GM18517 (cell line): ENCODE results near the gene GAK.

Experiments used
- ATAC-seq: cut with Tn5 transposase; IDR thresholded peaks from one replicate; pipeline ENCODE4 v1.9.1; 2021; ENCODE audit warnings: mild to moderate bottlenecking, moderate library complexity; ENCODE audit not compliant: unreplicated experiment

GAK gene

DNA sequence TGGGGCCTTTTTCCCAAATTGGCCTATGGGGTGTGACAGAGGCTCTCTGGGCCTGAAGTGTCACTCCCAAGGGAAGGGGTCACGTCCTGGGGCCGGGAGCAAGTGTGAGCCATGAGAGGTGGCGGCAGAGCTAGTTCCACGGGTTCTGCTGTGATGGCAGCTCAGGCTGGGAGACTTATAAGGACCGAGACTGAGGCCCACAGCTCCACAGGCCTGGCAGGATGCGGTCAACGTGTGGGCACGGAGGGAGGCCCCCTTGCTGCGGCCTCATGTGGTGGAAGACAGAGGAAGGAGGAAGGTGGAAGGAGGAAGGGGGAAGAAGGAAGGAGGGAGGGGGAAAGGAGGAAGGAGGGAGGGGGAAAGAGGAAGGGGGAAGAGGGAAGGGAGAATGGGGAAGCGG is 99.0 kb downstream of the GAK start:
- ATAC-seq = no peak

DNA sequence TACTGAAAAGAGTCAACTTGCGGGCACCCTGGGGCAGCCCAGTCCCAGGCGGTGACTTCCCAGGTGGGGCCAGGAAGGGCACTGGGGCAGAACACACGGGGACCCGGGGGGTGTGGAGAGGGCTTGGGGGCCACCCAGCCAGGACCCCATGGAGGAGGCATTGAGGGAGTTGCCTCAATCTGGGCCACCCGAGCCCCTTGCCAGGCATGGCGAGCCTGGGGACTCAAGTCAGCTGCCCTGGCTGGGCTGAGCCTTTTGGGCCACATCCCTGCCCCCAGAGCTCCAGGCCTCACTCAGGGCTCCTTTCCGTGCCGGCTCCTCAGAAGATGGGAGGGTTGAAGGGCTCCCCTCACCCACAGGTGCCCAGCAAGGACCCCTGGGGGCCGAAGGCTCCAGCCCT is 99.6 kb downstream of the GAK start:
- ATAC-seq = no peak

DNA sequence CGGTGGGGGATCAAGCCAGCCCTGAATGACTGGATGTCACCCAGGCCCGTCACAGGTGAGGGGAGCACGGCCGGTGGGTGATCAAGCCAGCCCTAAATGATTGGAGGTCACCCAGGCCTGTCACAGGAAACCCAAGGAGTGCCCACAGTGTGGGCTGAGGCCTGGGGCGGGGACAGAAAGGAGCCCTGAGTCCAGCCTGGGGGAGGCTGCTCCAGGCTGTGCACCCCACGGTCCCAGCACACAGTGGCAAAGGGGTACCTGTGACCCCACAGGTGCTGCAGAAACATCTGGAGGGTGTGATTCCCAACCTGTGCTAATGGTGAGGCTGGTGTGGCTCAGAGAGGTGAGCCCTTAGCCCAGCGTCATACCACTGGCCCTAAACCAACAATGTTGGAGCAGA is 100.0 kb downstream of the GAK start:
- ATAC-seq = no peak

DNA sequence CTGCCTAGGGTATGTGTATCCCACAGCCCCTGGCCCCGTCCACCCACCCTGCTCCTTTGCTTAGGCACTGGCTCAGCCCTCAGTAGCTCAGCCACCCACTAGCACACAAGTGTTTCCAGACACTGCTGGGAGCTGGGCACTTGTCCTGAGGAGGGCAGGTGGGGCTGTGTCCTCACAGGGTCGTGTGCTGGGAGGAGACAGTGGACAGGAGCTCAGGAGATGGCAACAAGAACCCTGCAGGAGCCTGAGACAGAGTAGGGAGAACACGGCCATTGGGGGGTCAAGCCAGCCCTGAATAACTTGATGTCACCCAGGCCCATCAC is 100.7 kb downstream of the GAK start:
- no peak for ATAC-seq

DNA sequence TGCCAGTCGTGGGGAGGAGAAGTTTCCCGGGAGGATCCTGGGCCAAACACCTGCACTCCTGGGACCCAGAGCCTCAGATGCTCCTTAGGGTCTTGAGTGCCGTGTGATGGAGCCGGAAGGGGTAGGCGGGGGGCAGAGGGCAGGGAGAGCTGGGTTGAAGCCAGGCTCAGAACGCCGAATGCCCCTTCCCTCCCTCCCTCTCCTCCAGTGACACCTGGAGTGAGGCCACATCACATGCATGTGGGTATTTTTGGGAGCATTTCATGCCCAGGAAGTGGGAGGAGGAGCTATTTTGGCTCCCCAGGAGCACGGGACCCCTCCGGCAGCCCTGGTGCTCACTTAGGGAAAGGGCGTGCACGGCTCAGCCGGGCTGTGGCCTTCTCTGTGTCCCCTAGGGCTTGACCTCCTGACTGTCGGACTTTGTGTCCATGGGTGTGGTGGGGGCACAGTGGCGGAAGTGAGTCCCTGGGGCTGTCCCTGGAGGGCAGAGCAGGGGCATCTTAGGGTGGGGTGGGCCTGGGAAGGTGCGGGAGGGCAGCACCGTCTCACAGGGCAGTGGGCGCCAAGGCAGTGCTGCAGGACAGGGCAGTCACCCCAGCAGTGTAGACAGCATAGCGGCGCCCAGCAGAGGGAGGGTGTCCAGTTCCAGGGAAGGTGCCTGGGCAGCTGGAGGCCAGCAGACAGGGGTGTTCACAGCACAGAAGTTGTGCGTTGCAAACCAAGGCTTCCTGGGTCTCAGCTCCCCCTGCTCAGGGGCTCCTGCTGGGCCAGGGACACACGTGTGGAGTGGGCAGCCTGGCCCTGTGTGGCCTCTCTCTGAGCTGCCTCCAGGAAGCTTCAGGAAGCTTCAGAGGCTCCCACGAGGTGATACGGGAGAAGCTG is 101.3 kb downstream of the GAK start:
- ATAC-seq = no peak

DNA sequence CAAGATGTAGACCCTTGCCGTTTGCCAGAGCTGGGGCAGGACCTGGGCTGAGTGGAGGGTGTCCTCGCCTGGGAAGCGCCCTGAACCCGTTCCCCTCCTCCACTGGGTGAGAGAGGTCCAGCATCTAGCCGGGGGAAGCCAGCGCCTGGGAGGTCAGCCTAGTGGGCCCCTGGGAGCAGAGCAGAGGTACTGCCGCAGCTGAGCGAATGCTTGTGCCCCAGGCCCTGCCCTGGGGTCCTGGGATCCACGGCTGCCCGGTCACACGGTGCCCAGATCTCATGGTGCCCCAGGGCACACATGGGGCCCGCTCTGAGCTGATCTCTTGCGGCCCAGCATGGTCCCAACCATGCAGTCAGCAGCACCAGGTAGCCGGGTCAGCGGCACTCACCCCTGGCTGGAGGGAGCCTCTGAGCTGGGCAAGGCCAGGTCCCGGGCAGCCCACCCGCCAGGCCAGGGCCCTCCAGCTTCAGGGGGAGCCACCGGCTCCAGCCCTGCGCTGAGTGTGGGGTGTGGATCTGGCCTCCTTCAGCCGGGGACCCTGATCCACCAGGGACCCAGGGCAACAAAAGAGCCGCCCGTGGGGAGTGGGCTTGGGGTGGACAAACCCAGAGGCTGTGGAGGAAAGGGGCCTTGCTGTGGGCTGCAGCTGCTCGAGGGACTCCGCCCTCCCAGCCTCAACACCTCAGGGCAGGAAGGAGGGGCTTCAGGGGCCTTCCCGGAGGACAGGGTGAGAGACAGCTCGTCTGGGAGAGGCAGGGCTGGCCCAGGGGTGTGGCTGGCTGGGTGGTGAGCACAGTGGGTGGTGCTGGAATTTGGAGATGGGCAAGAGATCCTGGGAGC is 102.1 kb downstream of the GAK start:
- ATAC-seq = no peak

DNA sequence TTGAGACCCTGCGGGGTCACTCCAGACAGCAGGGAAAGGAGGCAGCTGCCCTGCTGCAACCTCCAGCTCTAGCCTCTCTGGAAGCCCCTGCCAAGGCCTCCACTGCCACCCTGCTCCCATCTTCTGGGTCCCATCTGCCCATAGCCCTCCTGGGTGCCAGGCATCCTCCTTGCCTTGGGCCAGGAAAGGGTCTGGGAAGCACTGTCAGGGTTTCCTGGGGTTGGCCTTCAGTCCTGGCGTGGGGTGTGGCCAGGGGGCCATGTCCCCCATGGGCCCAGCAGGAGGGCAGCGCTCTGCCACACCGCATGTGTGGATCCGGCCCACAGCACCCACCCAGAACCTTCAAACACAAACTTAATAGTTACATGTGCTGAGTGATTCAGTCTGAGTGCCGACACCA is 102.8 kb downstream of the GAK start:
- ATAC-seq = no peak

DNA sequence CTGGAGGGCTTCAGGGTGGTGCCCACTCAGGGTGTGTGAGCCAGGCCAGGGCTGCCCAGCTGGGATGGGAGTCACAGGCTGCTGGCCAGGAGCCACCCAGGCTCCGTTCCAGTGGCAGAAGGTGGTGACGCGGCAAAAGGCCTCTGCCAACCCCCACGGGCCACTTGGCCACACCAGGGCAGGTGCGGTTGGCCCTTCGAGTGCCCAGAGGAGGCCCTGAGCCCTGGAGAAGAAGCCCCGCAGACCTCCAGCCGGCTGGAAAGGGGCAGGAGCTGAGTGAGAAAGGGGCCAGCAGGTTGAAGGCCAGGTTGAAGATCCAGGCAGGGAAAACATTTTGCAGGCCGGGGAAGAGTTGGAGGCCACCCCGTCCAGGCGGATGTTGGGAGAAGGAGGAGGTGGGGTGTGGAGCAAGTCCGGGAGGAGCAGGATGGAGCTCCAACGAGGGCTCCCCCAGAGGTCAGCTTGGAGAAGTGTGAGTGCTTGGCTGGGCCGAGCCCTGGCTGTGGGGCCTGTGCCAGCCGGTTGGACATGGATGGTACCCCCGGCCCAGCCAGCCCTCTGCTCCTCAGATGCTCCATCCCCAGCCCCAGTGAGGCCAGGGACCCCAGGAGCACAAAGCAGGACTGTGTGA is 103.4 kb downstream of the GAK start:
- ATAC-seq = no peak

DNA sequence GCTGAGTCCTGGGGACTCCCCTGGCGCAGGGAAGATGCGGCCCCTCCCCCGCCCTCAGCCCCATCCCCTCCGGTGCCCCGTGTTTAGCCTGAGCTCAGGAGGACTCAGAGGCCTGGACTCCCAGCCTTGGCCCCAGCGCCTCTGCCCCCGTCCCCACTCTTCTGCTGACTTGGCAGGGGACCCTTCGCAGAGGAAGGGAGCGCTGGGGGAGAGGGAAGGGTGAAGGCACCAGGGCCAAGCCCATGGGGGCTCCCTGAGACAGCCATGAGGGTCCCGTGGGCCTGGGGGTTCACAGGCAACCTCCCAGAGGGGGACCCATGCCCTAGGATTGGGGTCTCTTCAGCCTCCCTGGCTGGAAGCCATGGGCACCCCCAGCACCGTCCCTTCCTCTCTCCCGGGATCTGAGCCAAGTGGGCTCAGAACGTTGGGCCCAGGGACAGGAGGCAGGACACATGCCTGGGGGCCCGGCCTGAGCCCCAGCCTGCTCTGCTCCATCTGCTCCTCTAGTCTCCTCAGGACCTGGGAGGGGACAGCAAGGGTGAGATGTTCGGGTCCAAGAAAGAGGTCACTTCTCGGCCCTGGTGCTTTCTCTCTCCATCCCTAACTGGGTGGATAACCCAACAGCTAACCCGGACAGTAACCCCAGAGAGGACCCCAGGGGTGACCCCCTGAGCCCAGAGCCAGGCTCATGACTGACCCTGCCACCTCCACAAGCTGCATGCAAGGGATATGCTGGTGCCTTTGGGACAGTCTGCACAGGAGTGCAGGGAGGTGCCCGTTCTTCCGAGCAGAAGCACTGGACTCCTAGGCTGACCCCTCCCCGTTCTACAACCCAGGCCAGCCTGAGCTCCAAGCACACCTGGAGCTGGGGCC is 104.7 kb downstream of the GAK start:
- ATAC-seq = no peak

DNA sequence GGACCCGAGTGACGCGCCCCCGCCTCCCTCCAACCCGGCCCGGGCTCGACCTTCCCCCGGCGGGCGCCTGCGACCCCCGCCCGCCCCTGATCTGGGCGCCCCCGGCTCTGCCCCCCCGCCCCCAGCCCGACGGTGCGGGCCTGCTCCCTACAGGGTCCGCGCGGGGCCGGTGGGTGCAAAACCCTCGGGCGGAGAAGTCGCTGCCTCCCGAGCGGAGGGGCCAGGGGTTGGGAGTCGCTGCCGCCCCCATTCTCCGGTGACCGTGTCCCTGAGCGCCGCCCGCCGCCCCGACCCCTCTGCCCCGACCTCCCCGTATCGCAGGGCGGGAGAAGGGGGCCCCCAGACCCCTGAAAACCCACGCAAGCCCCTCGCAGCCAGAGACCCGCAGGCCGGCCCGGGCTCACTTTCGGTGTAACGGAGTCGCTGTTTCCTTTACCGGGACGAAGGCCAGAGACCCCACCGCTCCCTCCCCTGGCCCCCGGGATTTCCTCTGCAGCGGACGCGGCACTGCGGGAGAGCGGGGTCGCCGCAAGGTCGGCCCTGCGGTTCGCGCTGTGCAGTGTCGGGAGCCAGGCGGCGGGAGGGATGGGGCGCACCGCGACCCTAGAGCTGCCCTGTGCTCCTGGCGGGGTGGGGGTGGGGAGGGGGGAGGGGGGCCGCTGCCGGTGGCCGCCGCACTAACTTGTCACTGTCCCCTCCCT is 105.5 kb downstream of the GAK start:
- ATAC-seq = no peak

DNA sequence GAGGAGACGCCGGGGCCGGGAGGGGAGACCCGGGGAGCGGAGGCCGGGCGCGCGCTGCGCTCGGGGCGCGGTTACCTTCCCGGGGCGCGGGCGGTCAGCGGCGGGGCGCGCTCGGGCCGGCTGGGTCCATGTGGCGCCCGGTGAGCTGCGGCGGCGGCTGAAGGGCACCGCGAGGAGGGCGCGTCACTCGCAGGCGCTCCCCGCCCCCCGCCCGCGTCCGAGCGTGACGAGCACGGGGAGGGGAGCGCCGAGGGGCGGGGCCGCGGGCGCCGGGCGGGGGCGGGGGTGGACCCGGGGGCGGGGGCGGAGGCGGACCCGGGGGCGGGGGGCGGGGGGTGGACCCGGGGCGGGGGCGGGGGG is 106.2 kb downstream of the GAK start, which contains the start of gene CPLX1:
CPLX1 (minus strand) TSS at position 159 of the 360 bp plus-strand sequence. CDS start 1,607 bp downstream, outside the sequence.
- ATAC-seq = no peak

DNA sequence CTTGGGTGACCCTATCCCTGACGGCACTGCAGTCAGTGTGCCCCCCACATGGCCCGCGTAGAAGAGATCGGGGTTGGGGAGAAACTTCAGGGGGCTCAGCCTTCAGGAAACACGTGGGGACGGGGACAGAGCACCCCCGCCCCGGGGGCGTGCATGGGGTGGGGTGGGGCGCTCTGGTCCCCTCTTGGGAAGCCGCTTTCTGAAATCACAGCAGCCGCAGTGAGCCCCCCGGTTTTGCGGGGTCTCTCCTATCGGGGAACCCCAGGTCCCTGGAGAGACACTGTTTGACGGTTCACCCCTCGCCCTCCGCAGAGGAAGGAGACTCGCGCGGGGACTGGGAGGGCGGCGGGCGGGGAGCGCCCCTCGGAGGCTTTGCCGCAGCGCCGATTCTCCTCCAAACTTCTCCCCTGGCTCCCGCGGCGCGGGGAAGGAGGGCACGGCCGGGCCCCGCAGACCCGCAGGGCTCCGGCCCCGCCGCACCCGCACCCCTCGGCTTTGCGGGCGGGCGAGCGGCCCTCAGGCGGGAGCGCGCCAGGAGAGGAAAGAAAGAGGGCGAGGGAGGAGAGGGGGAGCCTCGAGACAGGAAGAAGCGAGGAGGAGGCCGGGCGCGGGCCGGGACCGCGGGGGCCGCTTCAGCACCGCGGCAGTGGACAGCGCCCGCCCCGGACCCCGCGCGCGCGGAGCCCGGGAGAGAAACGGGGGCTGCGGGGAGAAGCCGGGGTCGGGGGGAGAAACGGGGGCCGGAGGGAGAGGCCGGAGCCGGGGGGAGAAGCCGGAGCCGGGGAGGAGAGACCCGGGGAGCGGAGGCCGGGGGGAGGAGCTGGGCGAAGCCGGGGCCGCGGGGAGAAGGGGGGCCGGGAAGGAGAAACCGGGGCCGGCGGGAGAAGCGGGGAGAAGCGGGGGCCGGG is 106.8 kb downstream of the GAK start:
- ATAC-seq = no peak

DNA sequence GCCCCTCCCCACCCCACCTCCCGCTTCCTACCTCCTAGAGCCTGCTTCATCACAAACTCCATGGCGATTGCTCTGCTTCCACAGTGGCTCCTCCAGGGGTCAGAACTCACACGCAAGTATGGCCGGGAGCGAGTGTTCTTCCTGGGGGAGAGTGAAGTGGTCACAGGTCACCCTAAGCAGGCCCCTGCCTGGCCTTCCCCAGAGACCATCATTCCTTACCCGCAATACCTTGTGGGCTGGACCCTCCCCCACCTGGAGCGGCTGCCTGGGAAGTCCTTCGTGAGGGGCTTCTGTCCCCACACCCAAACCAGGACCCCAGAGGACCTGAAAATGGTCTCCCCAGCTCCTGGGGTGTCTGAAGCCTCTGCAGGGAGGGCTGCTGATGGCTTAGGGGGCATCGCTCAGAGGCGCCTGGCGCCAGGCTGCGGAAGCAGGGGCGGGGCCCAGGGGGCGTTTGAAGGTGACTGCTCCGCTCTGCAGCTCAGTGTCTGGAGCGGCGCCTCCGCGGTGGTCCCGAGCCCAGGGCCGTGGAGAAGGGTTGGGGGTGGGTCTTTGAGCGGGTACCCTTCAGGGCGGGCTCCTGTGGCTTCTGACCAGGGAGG is 107.6 kb downstream of the GAK start:
- ATAC-seq = no peak

DNA sequence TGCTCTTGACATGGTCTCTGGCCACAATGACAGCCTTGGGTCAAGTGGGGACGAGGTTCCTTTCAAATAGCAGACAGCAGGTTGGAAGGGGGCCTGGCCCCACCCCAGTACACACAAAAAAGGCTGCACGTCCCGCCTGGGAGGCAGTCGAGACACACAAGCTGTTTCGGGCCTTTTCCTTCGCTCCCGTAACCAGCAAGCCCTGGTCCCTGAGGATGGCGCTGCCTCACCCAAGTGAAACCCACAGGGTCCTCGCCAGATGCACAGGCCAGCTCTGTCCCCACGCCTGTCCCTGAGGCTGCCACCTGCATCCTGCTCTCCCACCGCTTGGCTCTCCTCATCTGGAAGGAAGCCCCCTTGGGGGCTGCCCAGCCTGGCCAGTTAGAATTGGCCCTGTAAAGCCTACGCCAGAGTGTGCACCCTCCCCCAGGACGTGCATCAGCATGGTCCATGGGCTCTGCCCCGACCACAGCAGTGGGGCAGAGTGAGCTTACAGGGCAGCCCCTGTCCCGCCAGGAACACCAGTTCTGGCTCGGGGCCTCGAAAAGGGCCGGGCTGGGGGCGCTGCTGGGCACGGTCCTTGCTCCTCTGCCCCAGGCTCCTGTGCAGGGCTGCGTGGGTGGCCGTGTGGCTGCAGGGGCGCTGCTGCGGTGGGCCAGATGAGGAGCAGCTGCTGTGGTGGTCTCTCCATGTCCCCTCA is 108.2 kb downstream of the GAK start:
- no peak for ATAC-seq

DNA sequence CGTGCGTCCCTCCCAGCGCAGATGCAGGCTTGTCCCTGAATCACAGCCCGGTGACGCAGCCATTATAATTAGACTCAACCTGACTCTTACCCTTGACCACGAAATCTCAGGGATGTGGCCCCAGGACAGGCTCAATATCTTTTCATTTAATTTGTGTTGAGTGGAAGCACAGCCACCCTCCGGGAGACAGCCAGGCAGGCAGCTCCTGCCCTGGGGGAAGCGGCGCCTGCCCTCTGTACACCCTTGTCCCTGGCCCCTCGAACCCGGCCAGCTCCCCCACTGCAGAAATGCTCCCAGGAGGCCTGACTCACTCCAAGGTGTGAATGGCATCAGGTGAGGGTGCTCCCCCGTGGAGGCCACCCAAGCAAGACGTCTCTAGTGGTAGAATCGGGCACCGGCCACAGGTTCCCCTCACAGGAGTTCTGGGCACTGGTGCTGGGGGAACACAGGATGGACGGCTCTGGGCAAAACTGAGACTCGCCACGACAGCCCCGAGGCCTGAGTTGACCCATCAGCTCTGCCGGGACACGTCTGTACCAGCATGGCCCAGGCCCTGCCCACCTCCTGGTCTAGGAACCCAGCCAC is 108.8 kb downstream of the GAK start:
- ATAC-seq = no peak

DNA sequence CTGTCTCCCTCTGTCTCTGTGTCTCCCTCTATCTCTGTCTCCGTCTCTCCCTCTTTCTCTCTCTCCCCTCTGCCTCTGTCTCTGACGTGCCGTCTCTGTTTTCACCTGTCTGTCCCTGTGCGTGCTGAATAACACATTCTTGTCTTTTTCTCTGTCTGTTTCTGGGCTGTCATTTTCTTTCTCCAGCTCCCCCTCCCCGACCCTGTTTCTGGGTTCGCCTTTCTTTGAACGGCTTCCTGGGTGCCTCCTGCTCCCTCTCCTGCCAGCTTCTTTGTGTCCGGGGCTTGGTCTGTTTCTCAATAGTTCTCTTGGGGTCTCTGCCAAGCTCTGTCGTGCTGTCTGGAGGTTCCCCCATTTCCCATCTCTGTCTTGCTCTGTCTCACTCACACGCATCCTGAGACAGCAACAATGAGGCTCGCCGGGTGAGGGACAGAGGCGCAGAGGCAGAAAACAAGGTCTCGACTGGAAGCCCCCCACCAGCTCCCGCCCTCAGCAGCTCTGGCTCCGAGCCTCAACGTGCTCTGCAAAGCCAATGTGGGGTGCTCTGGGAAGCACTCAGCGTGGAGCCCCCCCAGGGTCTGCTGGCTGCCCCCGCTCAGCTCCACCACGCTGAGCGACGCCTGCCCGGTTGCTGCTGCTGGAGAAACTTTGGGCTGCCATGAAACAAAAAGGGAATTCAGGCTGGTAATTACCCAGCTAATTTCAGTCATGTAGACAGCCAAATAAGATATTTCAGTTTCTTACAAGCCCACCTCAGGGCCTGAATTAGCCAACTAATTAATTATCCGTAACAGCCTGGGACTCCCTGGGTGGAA is 109.5 kb downstream of the GAK start:
- no peak for ATAC-seq

DNA sequence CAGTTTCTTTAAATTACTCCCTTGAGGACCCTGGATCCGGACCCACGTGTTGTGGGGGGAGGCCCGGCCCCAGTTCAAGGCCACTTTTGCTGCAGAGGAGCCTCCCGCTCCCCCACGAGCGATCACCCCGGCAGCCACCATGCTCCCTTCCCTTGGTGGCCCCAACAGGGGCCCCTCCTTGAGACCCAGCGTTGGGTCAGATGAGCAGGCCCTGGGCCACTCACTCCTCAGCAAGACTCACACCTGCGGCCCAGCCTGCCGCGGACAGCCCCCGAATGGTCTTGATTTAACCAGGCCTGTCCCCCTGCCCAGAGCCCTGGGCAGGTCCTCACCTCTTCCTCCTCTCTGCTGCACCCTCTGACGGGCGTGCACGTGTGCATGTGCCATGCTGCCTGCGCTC is 110.5 kb downstream of the GAK start:
- no peak for ATAC-seq
